HG02840 (cell line): Measurements from ENCODE around the gene HNRNPLL.
A peak's percentile ranks its signal among the peaks of the same experiment; 100 is the strongest.
"Not testable (repeated sequence)": the region's sequence is repeated elsewhere in the genome, so short reads cannot be mapped to it uniquely, and the experiment has no call there.

Experiments
- ATAC-seq: cut with Tn5 transposase; IDR thresholded peaks from one replicate; pipeline ENCODE4 v1.9.1; 2021; ENCODE audit warnings: mild to moderate bottlenecking, moderate library complexity, moderate number of reproducible peaks; ENCODE audit not compliant: unreplicated experiment, low FRiP score

The HNRNPLL gene

DNA sequence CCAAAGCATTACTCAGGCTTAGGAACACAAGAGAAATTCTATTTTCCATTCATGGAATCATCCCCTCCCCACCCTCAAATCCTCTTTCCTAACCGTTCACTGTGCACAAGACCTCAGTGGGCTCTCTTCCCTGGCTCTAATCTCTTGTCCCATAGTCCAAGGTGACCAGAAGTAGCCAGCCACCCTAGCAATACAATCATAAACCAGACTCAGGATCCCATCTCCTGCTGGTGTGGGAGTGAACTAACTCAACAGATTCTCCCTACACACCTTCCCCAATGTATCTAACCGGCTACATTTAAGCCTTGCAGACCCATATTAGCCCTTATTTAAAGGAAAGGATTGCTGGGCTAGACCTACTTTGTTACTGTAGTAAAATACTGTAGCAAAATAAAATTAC lies 45.5 kb downstream of the HNRNPLL start:
- ATAC-seq: no peak

DNA sequence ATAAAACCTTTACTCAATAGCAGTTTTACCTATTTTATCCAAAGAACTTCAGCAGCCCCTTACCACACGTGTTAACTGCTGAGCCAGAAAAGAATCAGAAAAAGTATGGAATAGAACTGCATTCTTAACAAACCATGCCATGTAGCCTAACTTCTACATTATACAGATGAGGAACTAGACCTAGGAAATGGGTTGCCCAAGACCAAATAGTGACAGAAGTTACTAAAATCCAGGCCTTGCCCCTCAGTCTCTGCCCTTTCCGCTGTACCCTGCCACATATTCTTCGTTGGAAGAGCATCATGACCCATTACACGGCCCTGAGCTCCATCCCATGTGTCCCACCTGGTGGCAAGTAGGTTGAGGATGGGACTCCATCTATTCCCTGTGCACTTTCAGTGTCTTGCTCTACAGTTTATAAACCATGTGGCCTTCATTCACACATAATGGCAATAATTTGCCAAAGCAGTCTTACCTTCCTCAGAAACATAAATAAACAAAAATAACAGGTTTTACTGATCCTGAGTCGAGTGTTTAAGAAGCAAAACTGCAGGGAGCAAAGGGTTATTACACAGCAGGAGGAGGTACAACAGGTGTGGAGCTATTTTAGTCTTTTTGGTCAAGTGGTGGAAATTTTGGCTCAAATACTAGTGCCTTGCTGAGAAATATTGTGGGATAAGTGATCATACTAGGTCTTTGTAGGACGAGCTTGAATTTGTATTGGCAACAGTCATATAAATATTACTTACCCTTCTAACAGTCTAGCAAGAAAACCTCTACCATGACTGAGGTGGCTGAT lies 46.5 kb downstream of the HNRNPLL start:
- ATAC-seq: no peak

DNA sequence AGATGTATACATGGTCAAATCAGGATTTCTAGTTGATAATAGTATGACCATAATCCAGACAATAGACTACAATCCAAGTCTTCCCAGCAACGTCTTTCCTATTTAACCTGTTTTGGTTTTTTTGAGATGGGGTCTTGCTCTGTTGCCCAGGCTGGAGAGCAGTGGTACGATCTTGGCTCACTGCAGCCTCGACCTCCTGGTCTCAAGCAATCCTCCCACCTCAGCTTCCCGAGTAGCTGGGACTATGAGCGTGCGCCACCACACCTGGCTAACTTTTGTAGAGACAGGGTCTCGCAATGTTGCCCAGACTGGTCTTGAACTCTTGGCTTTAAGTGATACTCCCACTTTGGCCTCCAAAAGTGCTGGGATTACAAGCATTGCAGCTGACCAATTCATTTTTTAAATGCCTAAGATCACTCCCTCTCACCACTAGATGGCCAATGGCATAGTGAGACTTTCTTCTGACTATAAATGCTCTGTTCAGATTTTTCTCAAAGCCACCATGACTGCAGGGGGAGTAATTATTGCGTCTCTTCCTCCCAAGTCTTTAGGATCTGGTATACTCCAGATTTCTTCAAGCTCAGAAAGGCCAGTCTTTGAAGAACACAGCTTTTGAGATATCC lies 47.6 kb downstream of the HNRNPLL start:
- no peak for ATAC-seq

DNA sequence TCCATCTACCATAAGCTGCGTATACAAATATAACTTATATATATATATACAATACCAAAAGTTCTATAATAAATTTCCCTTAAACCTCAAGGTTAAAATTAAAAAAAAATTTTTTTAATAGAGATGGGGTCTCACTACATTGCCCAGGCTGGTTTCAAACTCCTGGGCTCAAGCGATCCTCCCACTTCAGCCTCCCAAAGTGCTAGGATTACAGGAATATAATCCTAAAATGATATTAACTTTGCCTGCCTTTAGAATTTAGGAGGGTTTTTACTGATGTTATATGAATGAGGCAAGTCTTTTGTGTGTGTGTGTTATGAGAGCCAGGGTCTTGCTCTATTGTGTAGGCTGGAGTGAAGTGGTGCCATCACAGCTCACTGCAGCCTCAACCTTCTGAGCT lies 49.2 kb downstream of the HNRNPLL start:
- no peak for ATAC-seq

DNA sequence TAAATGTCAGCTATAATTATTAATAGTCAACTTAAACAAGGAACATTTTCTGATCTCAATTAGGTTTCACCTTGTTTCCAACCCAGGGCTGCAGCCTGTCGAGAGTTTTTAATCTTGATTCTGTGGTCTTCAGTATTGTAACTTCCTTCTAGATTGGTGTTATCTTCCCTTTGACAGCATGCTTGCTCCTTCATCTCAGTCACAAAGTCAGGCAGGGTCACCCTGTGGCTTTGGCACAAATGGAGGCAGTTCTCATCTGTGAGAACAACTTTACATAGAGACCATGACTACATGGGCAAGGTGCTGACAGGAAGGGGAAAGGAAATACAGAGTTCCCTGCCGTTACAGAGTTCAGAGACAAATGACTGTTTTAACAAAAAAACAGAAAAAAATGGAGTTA lies 50.5 kb downstream of the HNRNPLL start:
- no peak for ATAC-seq

DNA sequence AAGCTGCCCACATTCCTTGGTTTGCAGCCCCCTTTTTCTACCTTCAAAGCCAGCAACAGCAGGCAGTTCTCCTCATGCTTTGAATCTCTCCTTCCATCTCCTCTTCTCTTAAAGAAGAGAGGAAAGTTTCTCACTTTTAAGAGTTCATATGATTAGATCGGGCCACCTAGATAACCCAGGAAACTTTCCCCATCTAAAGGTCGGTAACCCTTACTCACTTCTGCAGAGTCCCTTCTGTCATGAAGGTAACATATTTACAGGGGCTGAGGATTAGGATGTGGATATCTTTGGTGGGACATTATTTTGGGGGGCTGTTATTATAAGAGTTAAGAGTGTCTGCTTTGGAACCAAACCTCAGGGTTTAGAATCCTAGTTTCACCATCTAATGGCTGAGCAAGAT lies 51.0 kb downstream of the HNRNPLL start:
- ATAC-seq: no peak

DNA sequence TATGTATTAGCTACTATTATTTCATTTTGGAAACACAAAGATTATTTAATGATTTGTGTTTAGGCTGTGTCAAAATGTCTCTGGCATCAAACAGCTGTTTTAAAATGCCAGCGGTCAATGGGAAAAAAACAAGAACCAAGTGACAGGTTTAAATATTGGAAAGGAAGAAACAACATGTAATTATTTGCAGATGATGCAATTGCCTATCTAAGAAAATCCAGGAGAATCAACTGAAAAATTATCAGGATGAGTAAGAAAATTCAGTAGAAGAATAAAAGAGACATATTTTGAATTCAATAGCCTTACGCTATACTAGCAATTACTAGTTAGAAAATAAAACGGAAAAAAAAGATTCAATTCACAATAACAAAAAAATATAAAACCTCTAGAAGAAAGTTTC lies 51.6 kb downstream of the HNRNPLL start:
- no peak for ATAC-seq

DNA sequence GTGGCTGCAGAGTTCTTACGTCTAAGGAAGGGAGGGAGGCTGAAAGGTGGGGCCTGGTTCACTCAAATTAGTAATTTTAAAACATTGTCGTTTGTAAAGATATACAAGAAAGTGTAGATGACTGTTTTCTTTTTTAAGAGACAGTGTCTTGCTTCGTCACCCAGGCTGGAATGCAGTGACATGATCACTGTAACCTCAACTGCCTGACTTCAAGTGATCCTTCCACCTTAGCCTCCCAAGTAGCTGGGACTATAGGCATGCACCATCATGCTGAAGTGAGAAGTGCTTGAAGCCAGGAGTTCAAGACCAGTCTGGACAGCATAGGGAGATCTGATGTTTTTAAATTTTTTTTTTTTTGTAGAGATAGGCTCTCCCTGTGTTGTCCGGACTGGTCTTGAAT lies 52.9 kb downstream of the HNRNPLL start:
- ATAC-seq: no peak

DNA sequence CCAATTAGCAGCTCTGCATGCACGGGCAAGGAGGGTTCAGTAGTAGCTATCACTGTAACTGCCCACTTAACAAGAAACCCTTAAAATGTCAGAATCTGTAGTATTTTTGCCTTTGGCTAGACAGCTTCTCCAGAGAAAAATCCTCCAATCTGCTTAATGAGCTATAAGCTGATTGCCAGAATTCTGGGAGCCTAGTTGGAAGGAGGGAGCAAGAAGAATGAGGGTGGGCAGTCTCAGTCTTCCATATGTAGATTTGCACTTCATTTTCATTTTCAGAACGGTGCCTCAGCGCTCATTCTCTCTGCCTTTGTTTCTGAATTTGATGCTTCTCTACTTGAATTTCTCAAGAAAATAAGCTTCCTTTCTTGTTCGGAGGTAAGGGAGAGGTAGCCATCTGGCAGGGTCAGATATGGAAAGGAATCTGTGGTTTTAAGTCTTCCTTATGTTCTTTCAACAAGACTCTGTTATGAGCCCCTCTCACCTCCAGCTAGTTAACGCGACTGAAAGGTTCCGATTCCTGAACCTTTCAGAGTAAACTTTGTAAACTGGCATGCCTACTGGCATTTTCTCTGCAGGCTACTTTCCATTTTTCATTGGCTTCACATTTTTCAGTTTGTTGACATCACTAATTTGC lies 53.5 kb downstream of the HNRNPLL start:
- no peak for ATAC-seq

DNA sequence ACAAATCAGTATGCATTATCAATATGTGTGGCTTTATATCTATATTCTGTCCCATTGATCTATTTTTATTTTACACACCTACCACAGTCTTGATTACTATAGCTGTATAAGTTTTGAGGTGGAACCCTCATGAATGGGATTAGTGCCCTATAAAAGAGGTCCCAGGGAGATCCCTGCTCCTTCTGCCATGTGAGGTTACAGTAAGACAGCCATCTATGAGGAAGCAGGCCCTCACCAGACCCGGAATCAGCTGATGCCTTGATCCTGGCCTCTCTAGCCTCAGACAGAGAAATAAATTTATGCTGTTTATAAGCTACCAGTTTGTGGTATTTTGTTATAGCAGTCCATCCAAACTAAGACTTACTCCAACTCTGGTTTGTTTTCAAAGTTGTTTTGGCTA lies 54.9 kb downstream of the HNRNPLL start:
- no peak for ATAC-seq

DNA sequence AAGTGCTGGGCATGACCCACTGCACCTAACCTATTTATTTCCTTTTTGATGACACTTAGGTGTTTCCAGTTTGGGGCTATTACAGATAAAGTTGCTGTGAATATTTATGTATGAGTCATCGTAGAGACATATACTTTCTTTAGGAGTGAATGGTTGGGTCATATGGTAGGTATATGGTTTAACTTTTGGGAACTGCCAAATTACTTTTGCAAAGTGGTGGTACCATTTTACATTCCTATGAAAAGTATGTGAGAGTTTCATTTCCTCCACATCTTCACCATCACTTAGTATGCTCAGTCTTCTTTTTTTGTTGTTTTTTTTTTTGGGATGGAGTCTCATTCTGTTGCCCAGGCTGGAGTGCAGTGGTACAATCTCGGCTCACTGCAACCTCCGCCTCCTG lies 56.1 kb downstream of the HNRNPLL start:
- no peak for ATAC-seq

DNA sequence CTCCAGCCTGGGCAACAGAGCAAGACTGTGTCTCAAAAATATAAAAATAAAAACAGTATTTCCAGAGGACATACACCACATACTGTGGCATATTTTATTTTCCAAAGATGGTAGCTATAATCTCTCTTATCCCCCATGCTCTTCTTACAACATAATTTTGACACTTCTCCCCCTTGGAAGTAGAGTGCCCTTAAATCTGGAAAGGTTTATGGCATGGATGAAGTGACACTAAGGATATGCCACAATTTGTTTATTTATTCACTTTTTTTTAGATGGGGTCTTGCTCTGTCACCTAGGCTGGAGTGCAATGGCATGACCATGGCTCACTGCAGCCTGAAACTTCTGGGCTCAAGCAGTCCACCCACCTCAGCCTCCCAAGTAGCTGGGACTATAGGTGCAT lies 56.7 kb downstream of the HNRNPLL start:
- no peak for ATAC-seq

DNA sequence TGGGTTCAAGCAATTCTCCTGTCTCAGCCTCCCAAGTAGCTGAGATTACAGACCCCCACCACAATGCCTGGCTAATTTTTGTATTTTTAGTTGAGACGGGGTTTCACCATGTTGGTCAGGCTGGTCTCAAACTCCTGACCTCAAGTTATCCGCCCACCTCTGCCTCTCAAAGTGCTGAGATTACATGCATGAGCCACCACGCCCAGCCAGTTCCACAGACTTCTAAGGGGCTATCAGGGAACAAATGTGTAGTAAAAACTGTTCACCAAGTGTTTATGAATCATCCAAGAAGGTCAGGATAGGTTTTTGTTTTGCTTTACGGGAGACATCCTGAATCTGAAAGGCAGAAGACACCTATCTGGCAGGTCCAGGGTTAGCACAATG lies 60.5 kb downstream of the HNRNPLL start:
- ATAC-seq: not testable (repeated sequence)

DNA sequence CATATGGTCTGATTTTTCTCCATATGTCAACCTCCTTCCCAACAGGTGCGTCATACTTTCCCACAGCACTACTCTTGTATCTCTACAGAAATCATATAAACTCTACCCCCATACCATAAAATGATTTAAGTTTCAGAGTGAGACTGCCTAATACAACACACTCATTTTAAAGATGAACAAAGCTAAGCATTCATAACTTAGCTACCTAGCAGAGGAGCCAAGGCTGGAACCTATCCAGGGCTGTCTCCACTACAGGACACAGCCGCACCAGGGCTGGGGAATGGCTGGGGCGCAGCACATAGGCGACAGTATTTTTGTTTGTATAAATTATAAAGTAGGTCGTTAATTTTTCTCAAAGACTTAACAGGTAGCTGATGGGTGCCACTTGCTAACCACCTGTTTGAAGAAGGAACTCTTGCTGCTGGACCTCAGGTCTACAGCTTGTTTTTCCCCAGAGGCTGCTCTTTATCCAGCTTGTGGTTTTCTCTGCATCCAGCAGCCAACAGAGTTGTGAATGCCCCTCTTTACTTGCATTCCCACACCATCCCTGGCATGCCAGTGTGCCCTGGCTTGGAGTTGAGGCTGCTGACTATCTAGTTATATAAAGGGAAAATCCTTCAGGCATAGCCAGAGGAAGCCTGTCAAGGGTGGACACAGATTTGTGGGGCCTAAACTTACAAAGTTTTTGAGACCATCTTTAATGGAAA lies 62.0 kb downstream of the HNRNPLL start:
- ATAC-seq: no peak

DNA sequence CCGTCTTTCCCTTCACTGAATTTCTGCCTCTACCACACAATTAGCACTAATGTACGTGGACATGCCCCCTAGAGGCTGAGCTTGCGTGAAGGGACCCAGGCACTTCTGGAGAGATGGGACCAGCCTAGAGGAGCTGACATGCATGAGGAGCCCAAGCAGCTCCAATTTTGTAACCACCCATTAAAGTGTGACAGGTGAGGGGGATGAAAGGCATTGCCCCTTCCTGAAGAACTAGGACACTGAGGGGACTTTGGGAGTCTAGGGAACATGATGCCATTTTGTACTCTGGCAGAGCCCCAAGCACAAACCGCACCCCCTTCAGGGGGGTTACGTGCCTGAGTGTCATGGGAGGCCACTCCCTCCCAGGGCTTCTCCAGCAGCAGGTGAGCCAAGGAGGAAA lies 63.6 kb downstream of the HNRNPLL start:
- ATAC-seq: no peak

DNA sequence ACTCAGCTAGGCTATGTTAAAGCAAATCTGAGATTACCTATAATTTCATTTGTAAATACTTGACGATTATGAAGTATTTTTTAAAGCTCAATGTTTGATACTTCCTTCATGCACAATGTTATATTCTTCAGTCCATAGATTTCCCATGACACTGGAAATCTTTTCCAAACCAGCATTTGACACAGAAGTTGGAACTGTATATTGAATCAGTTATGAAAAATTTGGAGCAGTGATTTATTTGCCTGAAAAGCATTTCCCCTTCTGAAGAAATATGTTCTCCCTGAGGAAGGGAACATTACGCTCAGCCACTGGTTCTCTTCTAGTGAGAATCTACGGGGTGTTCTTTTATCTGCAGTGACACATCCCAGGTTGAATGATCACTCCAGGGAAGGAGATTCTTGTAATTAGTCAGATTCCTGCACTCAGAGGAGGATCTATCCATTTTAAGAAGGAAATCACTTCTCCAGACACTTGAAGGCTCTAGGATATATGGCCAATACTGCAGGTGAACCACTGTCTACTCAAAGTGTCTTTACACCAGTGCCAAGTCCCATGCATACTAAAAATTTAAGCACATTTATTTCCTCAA lies 64.7 kb downstream of the HNRNPLL start:
- ATAC-seq: no peak

DNA sequence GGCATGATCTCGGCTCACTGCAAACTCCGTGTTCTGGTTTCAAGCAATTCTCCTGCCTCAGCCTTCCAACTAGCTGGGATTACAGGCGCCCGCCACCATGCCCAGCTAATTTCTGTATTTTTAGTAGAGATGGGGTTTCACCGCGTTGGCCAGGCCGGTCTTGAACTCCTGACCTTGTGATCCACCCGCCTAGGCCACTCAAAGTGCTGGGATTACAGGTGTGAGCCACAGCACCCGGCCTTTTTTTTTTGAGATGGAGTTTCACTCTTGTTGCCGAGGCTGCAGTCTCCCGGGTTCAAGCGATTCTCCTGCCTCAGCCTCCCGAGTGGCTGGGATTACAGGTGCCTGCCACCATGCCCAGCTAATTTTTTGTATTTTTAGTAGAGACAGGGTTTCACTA lies 65.4 kb downstream of the HNRNPLL start:
- not testable (repeated sequence) for ATAC-seq

DNA sequence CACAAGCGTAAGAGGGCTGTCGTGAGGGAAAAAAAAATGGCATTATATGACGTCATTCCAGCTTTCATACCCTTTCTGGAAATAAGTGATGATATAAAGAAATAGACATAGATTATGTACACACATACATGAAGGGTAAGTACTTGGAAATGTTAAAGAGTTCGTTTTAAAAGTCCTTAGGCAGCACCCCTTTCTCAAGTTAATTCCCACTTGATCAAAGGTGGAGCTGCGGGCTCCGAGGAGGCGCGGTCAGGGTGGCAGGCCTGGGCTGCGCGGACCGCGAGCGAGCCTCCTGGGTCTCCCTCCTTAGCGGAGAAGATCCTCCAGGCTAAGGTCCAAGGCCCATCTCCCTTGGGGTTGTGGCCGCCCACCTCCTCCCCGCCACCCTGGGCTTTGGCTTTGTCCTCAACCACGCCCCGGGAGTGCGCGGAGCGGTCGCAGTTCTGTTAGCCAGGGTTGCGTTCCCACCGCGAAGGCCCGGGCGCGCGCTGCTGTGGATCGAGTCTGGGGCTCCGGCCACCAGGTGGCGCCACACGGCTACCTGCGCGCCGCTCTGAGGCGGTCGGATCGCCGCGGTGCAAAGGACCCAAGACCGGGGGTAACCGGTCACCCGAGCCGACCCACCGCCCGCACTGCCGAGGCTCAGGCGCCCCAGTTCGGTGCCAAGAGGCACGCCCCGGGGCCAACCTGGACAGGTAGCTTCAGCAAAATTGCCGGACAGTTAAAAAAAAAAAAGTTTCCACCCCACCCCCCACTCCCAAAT lies 66.8 kb downstream of the HNRNPLL start:
- peak; percentile 50 for ATAC-seq

DNA sequence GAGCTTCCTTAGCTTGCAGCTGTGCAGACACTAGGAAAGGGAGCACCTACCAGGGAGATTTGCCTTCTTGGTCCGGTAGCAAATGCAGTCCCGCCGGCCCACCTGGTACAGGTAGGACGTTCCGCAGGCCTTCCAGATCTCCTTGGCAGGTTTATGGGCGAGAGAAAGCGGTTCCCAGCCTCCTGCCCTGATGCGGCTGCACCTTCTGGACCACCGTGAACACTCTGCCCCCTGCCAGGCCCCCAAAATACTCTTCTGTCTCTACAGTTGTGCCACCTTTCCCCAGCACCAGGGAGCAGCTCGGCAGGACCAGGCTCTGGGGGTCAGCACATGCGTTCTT lies 67.4 kb downstream of the HNRNPLL start:
- no peak for ATAC-seq

DNA sequence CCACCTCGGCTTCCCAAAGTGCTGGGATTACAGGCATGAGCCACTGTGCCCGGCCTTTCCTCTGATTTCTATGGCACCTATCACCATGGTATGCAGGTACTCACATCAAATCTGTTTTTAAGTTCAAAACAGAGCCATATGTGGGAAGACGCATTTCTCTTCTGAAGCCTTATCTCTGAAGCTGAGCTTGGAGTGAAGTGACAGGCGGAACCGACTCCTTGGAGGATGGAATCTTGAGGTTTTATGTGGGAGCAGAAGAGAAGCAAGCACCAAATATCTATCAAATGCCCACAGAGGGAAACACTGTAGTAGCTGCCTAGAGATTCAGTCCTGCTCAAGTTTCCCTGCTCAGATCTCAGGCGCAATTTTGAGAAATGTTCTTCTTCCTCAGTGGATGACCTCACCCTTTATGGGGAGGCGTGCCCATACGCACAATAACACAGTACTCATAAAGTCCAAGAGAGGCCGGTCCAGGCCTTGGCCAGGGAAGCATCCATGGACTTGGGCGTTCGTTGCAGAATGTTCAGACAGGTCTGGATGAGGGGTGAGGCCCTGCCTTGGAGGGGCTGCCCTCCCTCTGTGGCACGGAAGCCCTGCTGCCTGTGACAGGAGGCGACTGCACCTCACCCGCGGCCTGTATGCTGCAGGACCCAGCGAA lies 67.9 kb downstream of the HNRNPLL start:
- no peak for ATAC-seq
